NCI-H2081 (cell line): ENCODE measurements around the gene HDHD3.
"Not testable (repeated sequence)": the region's sequence is repeated elsewhere in the genome, so short reads cannot be mapped to it uniquely, and the experiment has no call there.

ENCODE experiments used
- DNase-seq, 2 experiments: peaks; one replicate each; lab custom pipeline; 2025; lab: John Stamatoyannopoulos, UW

The HDHD3 gene, protein sequence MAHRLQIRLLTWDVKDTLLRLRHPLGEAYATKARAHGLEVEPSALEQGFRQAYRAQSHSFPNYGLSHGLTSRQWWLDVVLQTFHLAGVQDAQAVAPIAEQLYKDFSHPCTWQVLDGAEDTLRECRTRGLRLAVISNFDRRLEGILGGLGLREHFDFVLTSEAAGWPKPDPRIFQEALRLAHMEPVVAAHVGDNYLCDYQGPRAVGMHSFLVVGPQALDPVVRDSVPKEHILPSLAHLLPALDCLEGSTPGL

DNA sequence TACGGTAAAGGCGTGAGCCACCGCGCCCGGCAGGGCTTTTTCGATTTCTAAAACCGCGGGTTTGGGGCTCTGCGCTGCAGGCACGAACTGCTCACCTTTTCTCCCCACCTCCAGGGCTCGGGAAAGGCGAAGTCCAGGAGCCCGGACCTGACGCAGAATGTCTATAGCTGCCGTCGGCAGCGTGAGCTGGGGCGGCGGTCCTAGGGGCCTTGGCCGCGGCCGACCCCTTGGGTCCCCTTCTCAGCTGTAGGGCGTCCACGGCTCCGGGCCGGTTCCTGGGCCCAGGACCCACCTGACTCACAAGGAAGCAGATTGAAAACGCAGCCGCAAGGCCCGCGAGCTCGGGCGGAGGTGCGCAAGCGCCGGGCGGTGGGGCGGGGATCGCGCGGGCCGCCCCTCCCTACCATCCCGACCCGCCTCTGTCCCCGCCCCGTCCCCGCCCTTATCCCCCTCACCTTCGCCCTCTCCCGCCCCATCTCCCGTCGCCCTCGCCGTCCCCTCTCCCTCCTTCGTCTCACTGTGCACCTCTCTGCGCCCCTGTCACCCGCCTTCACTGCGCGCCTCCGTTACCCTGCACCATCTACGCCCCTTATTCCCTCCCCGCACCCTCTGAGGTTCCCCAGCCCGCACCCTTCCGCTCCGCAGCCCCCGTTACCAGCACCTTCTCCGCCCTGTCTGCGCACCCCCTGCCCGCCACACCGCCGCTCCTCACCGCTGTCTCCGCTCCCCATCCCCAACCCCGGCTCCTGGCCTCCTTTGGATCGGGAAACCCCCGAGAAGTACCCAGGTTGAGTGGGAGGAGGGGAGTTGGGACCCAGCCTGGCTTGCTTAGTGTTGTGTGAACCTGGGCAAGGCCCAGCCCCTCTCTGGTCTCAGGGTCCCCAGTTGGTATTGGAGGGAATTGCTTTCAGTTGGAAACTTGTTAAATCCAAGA lies at the start of gene HDHD3:
Gene HDHD3, minus strand, starts transcription at position 353 of the 934 bp plus-strand sequence. CDS start 2,632 bp downstream, outside the sequence.
- DNase-seq, result peak; percentile 53 to 82

DNA sequence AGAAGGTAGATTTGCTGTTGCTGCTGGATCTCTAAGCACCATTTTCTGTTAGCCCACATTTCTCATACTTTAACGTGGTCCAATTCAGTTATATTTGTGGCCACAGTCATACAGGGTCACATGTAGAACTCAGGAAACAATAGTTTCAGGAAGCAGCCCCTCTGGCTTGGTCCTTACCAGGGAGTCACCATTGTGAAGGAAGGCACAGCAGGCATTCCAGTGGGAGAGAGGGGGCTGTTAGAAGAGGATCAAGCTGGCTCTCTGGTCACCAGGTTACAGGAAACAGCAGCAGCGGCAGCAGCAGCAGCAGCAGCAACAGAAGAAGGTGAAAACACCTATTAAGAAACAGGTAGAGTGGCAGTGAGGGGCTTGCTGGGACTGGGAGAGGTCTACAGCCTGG lies 48.3 kb upstream of the HDHD3 start:
- DNase-seq, result no peak

DNA sequence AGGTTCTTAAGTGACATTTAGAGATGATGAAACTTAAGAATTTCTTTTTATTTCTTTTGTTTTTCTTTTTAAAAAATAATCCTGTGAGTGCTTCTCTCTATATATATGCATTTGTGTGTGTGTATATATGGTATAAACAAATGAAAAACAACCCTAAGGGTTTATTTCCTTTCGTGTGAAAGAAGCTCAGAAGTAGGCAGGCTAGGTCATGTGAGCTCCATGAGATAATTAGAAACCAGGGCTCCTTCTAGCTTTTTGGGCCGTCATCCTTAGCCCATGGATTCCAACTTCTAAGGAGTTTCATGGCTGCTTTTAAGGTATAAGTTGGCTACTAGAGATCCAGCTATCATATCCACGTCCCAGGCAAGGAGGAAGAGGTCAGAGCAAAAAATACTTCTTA lies 44.9 kb upstream of the HDHD3 start:
- no peak for DNase-seq

DNA sequence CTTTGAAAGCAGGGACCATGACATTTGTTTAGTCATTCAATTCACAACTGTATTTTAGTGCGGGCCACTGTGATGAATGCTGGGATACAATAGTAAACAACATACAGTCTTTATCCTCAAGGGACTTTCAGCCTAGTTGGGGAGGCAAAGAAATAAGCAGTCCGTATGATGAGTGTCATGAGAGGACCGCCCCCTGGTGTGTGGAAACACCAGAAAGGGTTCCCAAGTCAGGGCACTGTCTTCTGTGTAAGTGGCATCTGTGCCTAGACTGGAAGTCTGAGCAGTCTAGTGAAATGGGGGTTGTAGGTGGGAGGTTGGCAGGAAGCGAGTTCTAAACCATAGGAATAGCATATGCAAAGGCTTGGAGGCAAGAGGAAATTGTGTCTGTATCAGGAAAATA lies 40.6 kb upstream of the HDHD3 start:
- no peak for DNase-seq

DNA sequence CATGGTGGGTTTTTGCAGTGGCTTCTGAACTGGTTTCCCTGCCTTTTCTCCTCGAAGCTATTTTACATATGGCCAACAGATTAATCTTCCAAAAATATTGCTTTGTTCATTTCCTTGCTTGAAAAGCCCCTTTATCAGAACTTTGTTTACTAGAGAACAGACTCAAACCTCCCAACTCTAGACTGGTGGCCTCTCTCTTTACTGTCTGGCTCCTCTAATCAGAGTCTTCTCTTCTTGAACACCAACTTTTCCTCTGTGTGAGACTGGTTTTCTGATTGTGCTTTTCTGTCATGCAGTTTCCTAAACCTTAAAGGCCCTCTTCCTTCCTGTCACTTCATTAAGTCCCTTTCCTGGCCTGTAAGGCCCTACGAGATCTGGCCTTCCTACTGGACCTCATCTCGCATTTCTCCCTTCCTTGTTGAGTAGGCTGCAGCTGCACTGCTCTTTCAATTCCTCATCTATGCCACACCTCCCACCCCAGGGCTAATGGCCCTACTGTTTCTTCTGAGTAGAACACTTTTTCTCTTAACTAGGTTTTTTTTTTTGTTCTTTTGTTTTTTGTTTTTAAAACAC lies 39.4 kb upstream of the HDHD3 start:
- no peak for DNase-seq

DNA sequence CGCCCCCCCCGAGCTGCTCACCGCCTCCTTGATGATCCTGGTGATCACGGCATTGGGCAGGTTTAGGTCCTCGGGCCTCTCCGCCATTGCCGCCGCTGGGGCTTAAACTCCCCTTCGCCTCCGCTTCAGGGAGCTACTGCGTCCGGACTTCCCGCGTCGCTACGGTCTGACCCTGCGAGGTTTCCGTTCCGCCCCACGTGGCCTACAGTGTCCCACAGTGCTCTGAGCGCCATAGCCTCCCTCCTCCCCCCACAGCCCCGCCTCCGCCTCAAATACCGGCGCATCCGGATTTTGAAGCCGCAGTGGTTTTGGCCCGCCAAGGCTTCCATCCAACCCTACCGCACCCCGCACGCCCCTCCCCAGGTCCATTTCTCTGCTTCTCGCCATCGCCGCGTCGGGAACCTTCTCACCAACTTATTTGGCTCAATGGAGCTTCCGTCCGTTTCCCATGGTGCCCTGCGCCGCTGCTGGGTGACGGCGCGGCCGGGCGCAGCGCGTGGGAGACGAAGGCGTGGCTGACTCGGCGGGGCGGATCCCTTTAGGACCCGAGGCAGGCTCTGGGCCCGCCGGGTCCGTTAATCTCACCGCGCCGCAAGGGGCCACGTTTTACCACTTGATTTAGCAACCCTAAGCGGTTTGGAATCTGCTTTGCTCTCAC lies 33.5 kb upstream of the HDHD3 start, which contains the start of the genes C9orf43 and POLE3:
Gene C9orf43, plus strand, starts transcription at position 541 of the 658 bp plus-strand sequence. CDS start 2,747 bp downstream, outside the sequence.
Gene POLE3, minus strand, starts transcription at position 469 of the 658 bp plus-strand sequence. Its CDS starts 382 bp downstream, at position 87.
- DNase-seq, result peak; percentile 93 to 97

DNA sequence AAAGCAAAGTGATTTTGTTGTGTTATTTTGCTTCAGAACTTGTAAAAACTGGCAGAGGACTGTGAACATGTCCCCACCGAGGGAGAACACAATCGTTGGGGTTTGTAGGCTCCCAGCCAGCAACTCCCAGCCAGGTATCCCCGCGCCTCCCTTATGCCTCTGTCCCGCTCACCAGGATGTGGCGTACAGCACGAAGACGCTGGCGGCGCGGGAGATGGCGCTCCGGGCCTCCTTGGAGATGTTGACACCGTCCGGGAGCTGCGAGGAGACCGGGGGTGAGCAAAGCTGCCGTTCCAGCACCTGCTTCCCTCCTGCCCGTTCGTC lies 33.1 kb upstream of the HDHD3 start:
- DNase-seq, result peak in 1 of 2 experiments; percentile 29

DNA sequence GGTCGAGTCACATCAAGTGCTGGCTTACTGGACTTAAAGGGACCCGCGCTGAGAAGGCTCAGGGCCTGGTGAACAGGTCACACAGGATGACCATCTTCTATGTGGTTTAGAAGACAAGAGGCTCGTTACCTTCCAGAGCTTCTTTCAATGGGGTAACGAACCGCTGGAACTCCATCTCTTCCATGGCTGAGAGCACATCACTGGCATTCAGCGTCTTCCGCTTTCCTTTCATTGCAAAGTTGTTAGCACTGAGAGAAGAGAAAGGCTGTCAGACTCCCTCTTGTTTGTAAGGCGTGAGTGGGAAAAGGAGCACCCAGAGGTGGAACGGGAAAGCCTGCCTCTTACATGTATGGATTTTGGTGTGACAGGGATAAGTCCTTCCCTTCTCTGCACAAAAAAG lies 32.7 kb upstream of the HDHD3 start:
- no peak for DNase-seq

DNA sequence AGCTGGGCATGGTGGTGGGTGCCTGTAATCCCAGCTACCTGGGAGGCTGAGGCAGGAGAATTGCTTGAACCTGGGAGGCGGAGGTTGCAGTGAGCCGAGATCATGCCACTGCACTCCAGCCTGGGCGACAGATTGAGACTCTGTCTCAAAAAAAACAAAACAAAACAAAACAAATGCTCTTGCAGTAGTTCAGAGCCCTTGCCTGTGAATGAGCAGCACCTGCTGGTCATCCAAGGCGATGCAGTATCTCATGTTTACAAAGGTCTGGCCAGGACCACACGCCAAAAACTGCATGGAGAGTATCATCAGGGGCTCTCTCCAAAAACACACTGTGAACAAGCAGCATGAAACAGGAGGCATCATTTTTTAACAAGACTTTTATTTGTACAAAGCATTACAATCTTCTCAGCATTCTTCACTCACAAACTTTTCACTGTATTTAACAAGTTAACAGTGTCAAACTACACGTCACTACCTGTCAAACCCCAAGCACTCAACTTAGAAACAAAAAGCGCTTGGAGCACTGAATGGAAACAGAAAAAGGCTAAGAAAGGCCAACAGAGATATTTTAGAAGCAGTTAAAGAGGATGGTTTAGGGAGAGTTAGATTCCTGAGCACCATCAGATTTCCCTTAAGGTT lies 30.2 kb upstream of the HDHD3 start:
- peak; percentile 25 to 63 for DNase-seq

DNA sequence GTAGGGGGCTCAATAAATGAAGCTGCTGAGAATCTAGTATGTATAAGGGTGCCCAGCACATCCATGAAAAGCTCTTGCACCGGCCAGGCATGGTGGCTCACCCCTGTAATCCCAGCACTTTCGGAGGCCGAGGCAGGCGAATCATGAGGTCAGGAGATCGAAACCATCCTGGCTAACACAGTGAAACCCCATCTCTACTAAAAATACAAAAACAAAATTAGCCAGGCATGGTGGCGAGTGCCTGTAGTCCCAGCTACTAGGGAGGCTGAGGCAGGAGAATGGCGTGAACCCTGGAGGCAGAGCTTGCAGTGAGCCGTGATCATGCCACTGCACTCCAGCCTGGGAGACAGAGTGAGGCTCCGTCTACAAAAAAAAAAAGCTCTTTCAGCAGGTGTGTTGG lies 29.6 kb upstream of the HDHD3 start:
- DNase-seq, result not testable (repeated sequence)

DNA sequence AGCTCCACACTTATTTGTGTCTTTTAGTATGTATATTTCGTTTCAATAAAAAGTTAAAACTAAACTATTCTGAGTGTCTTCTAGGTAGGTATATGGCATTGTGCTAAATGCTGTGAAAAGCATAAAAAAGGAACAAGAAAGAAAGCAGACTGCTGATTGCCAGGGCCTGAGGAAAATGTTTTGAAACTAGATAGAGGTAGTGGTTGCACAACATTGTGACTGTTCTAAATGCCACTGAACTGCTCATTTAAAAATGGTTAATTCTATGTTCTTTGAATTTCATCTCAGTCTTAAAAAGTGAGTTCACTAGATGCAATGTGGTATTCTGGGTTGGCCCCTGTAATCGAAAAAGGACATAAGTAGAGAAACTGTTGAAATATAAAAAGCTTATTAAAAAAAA lies 26.9 kb upstream of the HDHD3 start:
- DNase-seq, result no peak

DNA sequence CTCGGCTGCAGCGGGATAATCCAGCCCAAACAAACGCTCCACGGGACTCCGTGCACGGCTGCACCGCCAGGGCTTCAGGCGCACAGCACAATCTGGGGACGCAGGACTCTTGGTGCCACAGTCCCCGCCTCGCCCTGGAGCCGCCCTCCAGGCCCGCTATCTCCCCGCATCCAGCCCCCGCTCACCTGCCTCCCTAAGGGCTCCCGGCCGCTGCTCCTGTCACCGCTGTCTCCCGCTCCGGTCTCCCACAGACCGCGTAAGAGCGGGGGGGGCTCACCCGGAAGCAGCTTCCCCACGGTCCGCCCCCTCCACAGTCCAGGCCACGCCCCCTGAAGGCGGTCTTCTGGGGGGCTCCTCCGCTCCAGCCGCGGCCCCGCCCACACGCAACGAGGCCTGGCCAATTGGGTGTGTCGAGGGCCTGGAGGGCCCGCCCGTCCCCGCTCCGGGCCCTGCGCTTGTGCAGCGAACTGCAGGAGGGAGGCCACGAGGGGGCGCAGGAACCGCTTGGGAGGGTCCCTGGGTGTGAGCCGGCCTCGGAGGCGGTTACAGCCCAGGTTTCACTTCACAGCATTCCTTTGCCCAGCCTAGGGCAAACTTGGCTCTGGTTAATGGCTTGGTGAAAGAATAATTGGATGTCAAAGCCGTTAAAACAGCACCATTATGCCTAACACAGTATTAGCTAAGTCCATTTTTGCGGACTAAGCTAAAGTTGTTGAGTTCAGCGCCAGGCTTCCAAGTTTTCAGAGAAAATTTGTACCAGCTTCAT lies 24.4 kb upstream of the HDHD3 start, which contains the start of gene ALAD:
Gene ALAD, minus strand, starts transcription at position 258 of the 766 bp plus-strand sequence. CDS start 7,725 bp downstream, outside the sequence.
- peak; percentile 97 to 98 for DNase-seq

DNA sequence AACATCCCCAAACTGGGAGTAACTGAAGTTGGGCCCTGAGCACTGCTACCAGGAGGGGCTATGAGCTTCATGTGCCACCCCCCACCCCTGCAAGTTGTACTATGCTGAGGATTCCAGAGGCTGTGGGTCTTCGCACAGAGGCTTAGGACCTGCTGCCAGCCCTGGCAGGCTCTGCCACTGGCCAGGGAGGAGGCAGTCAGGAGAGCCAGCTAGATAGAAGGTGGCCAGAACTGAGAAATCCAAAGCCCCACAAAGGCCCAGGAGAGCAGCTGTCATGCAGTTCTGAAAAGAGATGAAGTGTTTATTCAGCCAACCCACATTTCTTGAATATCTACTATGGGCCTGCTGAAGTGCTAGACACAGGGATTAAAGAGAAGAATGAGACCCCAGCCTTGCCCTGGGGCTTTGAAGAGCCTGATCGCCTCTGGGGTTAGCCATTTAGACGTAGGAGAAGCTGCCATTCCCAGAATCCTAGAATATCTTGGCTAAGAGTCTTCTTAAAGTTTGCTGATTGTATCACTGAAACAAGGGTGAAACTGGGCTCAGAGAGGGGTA lies 22.9 kb upstream of the HDHD3 start:
- DNase-seq, result no peak

DNA sequence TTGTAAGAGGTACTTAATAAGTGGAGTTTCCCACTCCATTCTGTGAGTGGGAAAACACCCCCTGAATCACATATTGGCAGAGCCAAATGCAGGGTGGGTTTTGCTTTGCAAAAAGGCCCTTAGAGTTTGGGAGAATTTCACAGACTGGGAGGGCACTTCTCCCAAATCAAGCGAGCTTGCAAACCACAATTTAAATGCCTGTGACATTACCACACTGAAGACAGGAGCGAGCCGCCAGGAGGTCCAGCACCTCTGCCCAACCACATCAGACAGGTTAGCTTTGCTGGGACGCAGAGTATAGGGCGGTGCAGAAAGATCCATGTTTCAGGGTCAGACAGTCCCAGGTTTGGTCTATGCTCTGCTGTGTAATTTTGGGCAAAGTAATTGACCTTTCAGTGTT lies 22.0 kb upstream of the HDHD3 start:
- DNase-seq, result no peak

DNA sequence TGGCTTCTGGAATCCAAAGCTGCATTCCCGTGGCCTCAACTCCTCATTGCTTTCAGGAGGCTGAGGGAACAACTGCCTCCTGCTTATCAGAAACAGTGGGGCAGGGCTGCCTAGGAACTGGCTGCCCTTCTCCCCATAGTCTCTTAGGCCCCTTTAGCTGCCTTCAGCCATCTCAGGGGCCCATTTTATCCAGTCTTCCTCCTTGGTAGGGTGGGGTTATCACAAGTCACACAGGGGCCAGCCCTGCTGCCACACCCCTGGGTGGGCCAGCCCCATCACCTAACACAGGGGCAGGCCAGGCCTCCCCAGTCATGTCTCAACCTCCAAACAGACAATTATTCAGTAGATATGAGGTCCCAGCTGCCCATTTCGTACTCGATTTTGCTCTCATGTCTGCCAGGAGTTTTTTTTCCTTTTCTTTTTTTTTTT lies 20.4 kb upstream of the HDHD3 start:
- DNase-seq, result no peak

DNA sequence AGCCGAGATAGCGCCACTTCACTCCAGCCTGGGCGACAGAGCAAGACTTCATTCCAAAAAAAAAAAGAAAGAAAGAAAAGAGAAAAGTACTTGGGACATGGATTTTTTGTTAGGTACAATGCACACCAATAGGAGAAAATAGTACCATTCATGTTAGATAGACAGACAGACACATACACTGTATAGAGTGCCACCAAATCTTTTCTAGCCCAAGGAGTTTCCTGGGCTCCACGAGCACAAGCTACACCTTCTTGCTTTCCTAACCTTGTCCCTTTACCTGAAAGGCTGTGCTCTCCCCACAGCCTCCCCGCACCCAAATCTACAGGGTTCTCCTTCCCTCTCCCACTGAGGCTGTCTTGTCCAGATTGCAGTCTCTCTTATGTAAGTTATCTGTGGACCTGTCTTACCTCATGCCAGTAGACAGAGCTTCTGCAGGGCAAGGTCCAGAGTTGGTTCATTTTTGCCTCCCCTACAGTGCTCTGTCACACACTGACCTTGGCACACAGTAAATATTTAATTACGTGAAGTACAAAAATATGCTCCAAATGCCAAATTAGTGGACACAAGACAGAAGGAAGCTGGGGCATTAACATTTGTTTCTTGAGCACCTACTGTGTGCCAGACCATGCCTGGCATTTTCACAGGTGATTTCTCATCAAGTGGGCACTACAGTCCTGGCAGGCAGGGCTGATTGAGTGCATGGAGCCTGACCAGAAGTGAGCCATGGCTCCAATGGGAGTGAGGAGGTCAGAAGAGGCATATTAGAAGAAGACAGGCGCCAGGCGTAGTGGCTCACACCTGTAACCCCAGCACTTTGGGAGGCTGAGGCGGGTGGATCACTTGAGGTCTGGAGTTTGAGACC lies 18.4 kb upstream of the HDHD3 start:
- DNase-seq, result no peak

DNA sequence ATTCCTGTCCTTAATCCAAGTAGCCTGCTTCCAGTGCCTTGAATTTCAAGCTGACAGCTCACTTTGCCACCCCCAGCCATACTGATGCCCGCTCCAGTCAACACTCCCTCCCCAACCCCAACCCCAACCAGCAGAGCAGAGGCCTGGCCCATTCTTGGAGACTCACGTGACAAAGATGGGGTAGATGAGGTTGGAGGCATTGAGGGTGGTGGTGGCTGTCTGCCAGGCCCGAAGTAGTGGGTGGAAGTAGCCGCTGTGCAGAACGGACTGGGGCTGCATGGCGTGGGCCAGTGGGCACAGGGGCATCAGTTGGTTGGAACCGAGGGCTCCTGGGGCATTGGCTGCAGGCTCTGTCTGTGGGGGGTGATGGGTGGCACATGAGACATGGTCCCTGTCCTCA lies 16.5 kb upstream of the HDHD3 start:
- no peak for DNase-seq

DNA sequence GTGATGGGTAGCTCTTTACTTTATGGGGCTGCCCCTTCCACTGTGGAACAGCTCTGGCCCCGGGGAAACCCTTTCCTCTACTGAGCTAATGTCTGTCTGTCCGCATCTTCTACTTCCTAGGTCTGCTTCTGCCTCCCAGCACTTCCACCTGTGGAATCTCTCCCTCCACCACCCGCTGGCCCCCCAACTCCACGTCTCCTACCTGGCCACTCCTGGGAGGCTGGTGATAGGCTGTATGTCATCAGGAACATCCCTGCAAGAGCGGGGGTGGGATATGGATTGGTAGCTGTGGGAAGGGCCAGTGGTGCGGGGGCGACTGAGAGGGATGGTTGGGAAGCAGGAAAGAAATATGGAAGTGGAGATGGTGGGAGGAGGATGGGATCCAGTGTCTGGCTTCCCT lies 15.1 kb upstream of the HDHD3 start:
- DNase-seq, result no peak

DNA sequence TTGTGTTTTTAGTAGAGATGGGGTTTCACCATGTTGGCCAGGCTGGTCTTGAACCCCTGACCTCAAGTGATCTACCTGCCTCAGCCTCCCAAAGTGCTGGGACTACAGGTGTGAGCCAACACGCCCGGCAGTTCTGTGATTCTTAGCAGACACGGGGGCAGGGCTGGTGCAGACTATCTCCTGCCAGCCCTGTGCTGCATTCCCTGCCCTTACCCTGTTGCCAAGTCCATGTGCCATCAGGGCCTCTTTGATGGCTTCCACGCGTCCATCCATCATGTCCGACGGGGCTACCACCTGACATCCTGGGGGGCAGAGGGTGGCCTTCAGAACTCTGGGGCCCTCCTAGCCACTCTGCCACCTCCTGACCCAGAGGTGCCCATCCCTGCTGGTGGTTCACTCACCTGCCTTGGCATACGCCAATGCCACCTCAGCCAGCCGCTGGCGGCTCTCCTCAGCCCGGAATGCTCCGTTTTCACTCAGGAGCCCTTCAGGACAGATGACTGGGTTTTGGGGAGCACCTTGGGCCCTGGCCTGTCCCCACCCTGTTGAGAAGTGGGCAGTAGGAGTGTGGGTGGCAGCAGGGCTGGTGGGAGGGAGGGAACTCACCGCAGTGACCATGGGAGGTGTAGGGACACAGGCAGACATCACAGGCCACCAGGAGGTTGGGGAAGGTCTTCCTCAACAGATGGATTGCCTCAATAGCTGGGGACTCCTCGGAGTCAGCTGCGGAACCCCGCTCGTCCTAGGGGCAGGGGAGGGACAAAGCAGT lies 13.6 kb upstream of the HDHD3 start:
- DNase-seq, result no peak
